Stimulated activated CD8-positive, alpha-beta memory T cell treated with anti-CD3 and anti-CD28 coated beads, Interleukin-12 subunit alpha, Interleukin-12 subunit beta, amount 100 ng/mL, for 1 hour (primary cell): ENCODE results near the gene PGM2L1.
A peak's percentile ranks its signal among the peaks of the same experiment; 100 is the strongest.
"Not testable (repeated sequence)": the region's sequence is repeated elsewhere in the genome, so short reads cannot be mapped to it uniquely, and the experiment has no call there.

Experiments used
- DNase-seq: peaks from one replicate; pipeline ENCODE4 v3.0.0-alpha.2; 2020; ENCODE audit warnings: low read depth

The PGM2L1 gene

DNA sequence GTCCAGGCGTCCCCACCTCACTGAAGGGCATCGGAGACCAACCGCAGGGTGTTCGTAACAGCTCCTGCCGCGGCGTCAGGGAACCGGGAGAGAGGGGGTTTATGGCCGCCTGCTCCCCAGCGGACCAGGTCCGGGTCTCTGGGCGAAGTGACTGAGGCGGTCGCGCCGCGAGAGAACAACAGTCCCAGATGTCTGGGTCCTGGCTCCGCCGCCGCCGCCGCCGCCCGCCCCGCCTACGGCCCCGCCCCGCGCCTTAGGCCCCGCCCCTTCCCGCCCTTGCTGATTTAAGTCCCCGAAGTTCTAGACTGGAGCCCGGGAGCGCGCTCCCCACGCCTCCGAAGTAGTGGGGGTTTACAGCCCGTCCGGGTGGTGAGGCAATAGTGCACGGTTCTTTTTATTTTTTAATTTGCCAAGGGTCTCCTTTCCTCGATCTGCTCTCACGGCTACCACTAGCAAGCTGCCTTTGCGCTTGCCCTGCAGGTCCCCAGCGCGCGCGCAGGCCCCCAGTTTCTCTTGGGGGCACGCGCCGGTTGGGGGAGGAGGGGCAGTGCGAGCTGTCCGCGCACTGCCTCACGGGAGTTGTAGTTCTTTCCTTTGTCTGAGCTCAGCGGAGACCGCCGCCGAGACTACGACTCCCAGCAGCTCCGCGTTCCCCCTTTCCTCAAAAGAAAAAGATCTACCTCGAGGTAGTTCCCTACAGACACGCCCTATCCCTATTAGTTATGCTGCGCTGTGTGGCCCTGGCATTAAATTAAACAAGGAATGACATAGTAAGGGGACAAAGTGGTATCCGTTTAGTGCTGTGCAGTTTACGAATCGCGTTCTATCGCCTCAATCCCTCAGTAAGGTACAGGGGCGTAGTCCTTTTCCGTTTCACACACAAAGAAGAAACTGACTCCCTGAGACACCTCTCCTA, at the start of gene PGM2L1:
Gene PGM2L1, minus strand, starts transcription at position 190 of the 916 bp plus-strand sequence. CDS start 272 bp downstream, outside the sequence.
- peak; percentile 88 for DNase-seq

GRCh38 chr11:74447720-74448119, 49.5 kb upstream of the PGM2L1 start:
- DNase-seq = no peak

- no peak for DNase-seq
These were observed 48.3 kb upstream of the PGM2L1 start for GRCh38 chr11:74446532-74446938.

DNA sequence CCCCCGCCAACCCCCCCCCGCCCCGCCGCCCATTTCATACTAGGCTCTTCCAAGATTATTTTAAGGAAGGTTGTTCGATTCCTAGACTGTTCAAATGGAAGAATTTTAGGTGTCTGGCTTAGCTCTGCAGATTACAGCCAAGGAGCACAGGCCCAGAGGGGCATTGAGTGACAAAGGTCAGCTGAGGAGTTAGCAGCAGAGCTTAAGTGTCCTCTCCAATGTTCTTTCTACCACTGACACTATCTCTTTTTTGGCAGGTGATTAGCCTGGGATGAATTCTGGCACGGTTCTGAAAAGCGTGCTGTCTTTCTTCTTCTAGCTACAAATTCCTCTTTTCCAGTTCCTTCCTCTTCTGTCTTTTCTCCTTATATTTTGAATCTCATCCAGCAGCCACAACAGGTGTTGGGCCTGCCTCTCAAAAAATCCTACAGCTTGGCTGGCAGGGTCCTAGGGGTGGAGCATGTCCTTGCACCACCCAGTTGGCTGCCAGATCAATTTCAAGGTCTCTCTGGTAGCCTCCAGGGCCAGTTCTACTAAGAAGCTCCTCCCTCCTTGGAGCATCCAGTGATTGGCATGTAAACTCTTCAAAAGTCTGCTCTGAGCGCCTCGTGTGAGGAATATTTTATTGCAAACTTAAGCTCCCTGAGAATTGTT, 46.1 kb upstream of the PGM2L1 start:
- no peak for DNase-seq

DNA sequence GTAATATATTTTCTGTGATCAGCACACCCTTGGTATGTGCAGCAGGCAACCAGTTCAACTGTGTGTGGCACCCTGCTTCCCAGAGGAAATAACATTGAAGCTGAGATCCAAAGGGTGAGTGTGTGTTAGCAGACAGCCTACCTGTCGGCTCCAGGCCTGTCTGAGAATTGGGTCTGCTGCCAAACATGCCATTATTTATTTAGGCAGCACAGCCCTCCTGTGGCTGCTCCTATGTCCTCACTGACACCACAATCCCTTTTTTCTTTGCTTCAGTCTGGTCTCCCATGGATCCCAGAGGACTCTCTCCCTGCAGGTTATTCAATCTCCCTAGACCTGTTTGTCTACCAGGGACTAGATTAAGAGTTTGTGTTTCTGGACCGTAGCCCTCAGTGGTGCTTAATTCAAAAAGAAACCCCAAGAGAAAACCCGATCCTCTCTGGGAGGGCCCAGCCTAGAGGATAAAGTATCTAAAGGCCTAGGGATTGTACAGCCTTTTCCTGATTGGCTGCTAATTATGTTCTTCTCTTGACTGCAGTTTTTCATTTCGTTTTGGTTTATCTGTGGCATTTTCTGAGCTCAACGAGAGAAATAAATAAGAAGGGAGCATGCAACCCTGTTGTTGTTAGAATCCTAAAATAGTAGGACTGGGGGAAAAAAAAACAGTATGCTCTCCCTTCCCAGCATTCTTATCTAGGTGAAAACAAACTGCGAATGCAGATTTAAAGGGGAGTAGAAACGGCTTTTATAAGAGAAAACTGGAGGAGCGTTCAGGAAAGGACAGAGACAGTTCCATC, 45.0 kb upstream of the PGM2L1 start:
- no peak for DNase-seq

DNA sequence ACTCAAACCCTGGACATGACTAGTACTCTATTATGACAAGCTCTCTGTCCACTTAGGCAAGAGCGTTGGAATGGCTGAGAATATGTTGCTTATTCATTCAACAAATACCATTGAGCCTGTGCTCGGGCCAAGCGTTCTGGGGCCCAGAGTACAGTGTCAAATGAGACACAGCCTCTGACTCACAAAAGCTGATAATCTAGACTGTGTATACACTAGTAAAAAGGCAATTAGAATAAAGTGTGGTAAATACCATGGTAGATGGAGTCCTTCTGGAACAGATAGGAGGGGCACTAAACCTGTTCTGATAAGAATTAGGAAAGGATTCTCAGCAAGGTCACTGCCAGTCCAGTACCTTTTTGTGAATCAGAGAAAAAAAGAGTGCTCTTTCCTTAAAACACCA, 44.4 kb upstream of the PGM2L1 start:
- no peak for DNase-seq

- no peak for DNase-seq
These were observed 40.4 kb upstream of the PGM2L1 start for GRCh38 chr11:74438681-74439080.

- DNase-seq = no peak
These were observed 39.3 kb upstream of the PGM2L1 start for GRCh38 chr11:74437441-74438042.

- no peak for DNase-seq
These were observed 36.3 kb upstream of the PGM2L1 start for GRCh38 chr11:74434528-74434927.

GRCh38 chr11:74429205-74429604, 31.0 kb upstream of the PGM2L1 start:
- DNase-seq = no peak

GRCh38 chr11:74427384-74427886, 29.2 kb upstream of the PGM2L1 start:
- no peak for DNase-seq

DNA sequence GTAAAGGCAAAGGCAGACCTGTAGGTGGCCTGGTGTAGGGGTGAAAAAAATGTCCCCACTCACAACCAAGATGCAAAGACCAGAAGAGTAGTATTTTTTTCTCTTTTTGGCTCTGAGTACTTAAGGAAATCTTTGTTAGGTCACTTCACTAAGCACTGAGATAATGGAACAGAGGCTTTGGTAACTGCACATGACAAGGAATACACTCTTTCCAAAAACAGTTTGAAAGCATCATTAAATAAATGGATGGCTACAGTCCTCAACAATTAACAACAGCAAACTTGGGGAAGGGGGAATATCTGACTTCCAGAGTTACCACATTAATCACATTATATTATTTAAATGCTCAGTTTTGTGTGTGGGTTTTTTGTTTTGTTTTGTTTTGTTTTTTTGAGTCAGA, 26.9 kb upstream of the PGM2L1 start:
- DNase-seq = no peak

DNA sequence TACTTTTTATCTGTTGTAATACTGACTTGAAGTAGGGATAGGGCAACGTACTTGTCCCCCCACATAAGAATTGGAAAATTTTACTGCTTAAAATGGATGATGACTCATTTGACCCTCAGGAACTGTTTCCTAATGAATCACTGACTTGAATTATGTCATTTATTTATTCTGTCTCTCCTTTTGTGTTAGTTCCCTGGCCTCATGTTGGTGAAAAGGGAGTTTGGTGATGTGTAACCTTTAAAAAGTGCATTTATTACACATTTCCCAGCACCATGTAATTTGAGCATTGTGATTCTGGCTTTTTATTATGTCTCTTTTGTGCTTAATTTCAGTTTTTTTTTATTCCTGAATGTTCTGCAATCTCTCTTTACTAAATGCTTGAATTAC, 20.3 kb upstream of the PGM2L1 start:
- DNase-seq = no peak

- no peak for DNase-seq
These were observed 19.8 kb upstream of the PGM2L1 start for GRCh38 chr11:74417860-74418508.

DNA sequence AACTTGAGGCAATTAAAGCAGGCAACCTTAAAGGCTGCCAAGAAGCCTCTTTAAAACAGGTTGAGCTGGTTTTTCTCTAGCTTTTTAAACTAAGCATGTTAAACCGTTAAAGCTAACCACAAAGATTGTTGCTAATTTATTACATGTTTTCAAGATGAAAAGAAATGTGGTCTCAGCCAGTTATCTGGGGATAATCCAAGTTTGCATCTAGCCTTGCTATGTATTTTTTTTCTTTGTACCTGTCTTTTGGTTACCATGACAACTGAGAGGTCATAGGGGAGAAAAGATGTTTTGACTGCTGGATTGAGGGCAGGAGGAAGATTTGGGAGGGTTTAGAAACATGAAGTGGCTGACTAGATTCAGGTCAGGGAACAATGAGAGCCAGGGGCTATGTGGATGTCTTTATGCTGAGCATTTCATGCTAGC, 19.2 kb upstream of the PGM2L1 start:
- DNase-seq = no peak

DNA sequence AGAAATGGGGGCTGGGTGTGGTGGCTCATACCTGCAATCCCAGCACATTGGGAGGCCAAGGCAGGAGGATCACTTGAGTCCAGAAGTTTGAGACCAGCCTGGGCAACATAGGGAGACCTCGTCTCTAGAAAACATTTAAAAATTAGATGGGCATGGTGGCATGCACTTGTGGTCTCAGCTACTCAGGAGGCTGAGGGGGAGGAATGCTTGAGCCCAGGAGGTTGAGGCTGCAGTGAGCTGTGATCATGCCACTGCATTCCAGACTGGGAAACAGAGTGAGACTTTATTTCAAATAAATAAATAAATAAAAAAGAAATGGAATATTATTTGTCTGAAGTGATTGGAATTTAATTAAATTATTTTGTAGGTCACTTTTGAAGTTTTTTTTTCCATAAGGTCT, 18.7 kb upstream of the PGM2L1 start:
- not testable (repeated sequence) for DNase-seq

GRCh38 chr11:74412733-74413359, 14.6 kb upstream of the PGM2L1 start:
- DNase-seq = no peak

- no peak for DNase-seq
These were observed 14.1 kb upstream of the PGM2L1 start for GRCh38 chr11:74412321-74412720.

- DNase-seq = no peak
These were observed 11.4 kb upstream of the PGM2L1 start for GRCh38 chr11:74409633-74410032.

- no peak for DNase-seq
These were observed 5.5 kb upstream of the PGM2L1 start for GRCh38 chr11:74403607-74404321.
